Esophagus mucosa (tissue), 1 donor: Measurements from ENCODE around the gene ATL1. TPM values are rescaled to one million over a fixed set of nuclear protein-coding genes. Genes with fewer than 3 reads are reported as not detected.
A peak's percentile ranks its signal among the peaks of the same experiment; 100 is the strongest.
"Not testable (repeated sequence)": the region's sequence is repeated elsewhere in the genome, so short reads cannot be mapped to it uniquely, and the experiment has no call there.

ENCODE experiments used
- ATAC-seq: fragments of 200-7000 bp; cut with Tn5 transposase; one replicate; pipeline ENCODE4 v1.9.1; 2020
- total RNA-seq: library from RNA; stranded (reverse); gene quantifications from one replicate; pipeline ENCODE4 v1.2.4, GENCODE V29; 2023
- donor health status: DM: yes; HTN: yes; CAD: no.

The ATL1 gene
- total RNA-seq, 1 donor from 2014 or later = 3.1 TPM

- peak; percentile 63 for ATAC-seq
Measured at GRCh38 chr14:50659327-50659974, 99.5 kb downstream of the ATL1 start.

GRCh38 chr14:50664579-50664978 is 104.6 kb downstream of the ATL1 start:
- not testable (repeated sequence) for ATAC-seq

GRCh38 chr14:50665300-50665699 is 105.4 kb downstream of the ATL1 start:
- ATAC-seq = not testable (repeated sequence)

- ATAC-seq = peak; percentile 36
Measured at GRCh38 chr14:50666772-50667683, 107.1 kb downstream of the ATL1 start.

GRCh38 chr14:50667684-50667995 is 107.7 kb downstream of the ATL1 start:
- peak; percentile 56 for ATAC-seq

- peak; percentile 79 for ATAC-seq
Measured at GRCh38 chr14:50667996-50668825, 108.3 kb downstream of the ATL1 start, which contains the start of gene SAV1. Gene SAV1 (minus strand): TSS chr14:50668306. CDS start chr14:50667967, 339 bp downstream.

- no peak for ATAC-seq
Measured at GRCh38 chr14:50668826-50669143, 108.8 kb downstream of the ATL1 start.

- no peak for ATAC-seq
Measured at GRCh38 chr14:50669441-50669986, 109.6 kb downstream of the ATL1 start.

- no peak for ATAC-seq
Measured at GRCh38 chr14:50670196-50670865, 110.4 kb downstream of the ATL1 start.

GRCh38 chr14:50670866-50671256 is 110.9 kb downstream of the ATL1 start:
- no peak for ATAC-seq

- no peak for ATAC-seq
Measured at GRCh38 chr14:50675597-50675996, 115.7 kb downstream of the ATL1 start.

GRCh38 chr14:50676814-50677516 is 117.0 kb downstream of the ATL1 start:
- ATAC-seq = no peak

- ATAC-seq = peak; percentile 78
Measured at GRCh38 chr14:50677527-50678063, 117.7 kb downstream of the ATL1 start.

GRCh38 chr14:50678163-50678562 is 118.2 kb downstream of the ATL1 start:
- ATAC-seq = no peak

GRCh38 chr14:50679674-50680073 is 119.7 kb downstream of the ATL1 start:
- no peak for ATAC-seq

Other genes with a start within 250 kb of the ATL1 start
- 6.0 TPM for gene L2HGDH, start 247.9 kb upstream of the ATL1 start, total RNA-seq
- gene DMAC2L, start 247.8 kb upstream of the ATL1 start, total RNA-seq = 15.2 TPM
- gene CDKL1, start 163.3 kb upstream of the ATL1 start, total RNA-seq = 8.2 TPM
- 35.5 TPM for gene MAP4K5, start 27.6 kb upstream of the ATL1 start, total RNA-seq
- 16.4 TPM for gene SAV1, start 108.2 kb downstream of the ATL1 start, total RNA-seq